Brain microvascular endothelial cell (primary cell): ENCODE results near the gene ASB10.

Experiments used
- DNase-seq: peaks from one replicate; pipeline ENCODE4 v3.0.0-alpha.2; 2020
- H3K27ac ChIP-seq: fragments of 250-450 bp; sonication (Bioruptor Pico); 2 replicates; pipeline ENCODE4 v1.5.1; 2020; ENCODE audit warnings: mild to moderate bottlenecking, moderate library complexity
- H3K27me3 ChIP-seq: fragments of 250-450 bp; sonication (Bioruptor Pico); replicated peaks from 2 replicates; pipeline ENCODE4 v1.5.1; 2020; ENCODE audit warnings: mild to moderate bottlenecking
- H3K36me3 ChIP-seq: fragments of 250-450 bp; sonication (Bioruptor Pico); replicated peaks from 2 replicates; pipeline ENCODE4 v1.5.1; 2020; ENCODE audit warnings: mild to moderate bottlenecking
- H3K4me3 ChIP-seq: 2 replicates; pipeline ENCODE4 v1.5.1; 2011; ENCODE audit warnings: low read depth, mild to moderate bottlenecking, control low read depth, low read length, moderate library complexity
- CTCF ChIP-seq: IDR thresholded peaks from 2 replicates; pipeline ENCODE4 v1.5.1; 2011; ENCODE audit warnings: low read depth, mild to moderate bottlenecking, moderate library complexity, low read length, control low read depth, inconsistent platforms; ENCODE audit errors: missing control alignments
- in situ Hi-C: cut with HindIII; loops from 2 replicates; pipeline ENCODE4 v1.10.0; 2017; ENCODE audit warnings: low sequenced_read_pairs, low pct_ligation_motif_present

ASB10 gene

GRCh38 chr7:151139791-151140190 is 47.3 kb downstream of the ASB10 start:
- no peak for DNase-seq
- Histone ChIP-seq H3K27ac (no peak overlapping the region), H3K27me3 (no peaks in the 10 kb centered on the region), H3K36me3 (peaks cover 38% of the 10 kb centered on the region), H3K4me3 (no peak overlapping the region)
- no peak for TF ChIP-seq CTCF
- in situ Hi-C loops = no loop called here

DNA sequence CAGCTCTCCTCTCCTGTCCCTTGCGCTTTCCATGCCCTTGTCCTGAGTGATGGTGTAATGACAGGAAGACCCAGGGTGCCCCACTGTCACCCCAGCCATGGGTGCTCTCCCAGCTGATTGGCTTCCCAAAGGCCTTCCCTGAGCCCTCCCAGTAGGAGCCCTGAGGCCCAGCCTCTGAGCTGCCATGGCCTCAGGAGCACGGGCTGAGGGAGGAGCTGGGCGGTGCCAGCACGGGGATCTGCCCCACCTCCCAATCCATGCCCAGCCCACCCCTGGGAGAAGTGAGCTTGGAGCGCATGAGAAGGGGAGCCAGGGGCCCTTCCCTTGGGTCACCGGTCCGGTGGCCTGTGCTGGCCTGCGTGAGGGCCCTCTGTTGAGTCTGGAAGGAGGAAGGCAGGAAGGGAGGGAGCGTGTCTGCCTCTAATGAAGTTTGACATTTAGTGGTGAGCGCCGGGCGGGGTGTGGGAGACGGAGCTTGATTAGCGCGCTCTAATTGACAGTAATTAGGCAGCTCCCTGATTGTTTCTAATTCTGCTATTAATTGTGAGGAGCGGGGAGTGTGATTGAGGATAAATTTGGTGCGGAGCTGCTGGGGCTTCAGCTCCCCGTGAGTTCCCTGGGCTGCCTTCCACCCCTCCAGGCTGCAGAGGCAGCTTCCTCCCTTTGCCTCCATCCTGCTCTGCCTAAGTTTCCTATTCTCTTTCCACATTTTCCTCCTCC is 47.8 kb downstream of the ASB10 start:
- in situ Hi-C loops = no loop called here

DNA sequence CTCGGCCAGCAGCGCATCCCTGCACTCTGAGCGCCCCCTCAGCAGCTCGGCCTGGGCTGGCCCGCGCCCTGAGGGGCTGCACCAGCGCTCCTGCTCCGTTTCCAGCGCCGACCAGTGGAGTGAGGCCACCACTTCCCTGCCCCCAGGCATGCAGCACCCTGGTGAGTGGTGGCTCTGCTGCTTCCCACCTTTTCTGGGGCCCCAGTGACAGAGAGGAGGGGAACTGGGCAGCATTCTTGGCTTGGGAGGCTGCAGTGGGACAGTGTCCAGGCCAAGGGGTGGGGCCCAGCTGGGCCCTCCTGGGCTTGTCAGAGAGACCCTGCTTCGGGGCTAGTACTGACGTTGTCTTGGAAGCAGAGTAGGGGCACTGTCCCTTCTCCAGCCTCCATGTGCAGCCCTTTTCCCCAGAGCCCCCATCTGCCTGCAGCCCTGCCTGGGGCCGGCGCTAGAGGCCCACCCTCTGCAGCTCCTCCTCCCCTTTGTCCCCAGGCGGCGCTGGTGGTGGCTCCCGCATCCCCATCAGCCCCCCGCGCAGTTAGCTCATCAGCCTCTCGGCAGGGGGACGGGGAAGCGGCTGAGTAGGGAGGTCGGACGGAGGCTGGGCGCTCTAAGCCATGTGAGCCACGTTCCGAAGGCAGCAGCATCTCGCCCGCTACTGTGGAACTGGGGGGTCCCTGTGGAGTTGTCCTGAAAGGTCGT is 48.7 kb downstream of the ASB10 start:
- H3K36me3 ChIP-seq = peaks cover 30% of the 10 kb centered on the region

More for the DNA sequence above, 47.8 kb downstream of the ASB10 start:
- peaks cover 39% of the 10 kb centered on the region for H3K36me3 ChIP-seq
- TF ChIP-seq CTCF = no peak
- no peak for DNase-seq
- no peak overlapping the region for H3K27ac ChIP-seq
- no peak overlapping the region for H3K4me3 ChIP-seq
- H3K27me3 ChIP-seq = no peaks in the 10 kb centered on the region

DNA sequence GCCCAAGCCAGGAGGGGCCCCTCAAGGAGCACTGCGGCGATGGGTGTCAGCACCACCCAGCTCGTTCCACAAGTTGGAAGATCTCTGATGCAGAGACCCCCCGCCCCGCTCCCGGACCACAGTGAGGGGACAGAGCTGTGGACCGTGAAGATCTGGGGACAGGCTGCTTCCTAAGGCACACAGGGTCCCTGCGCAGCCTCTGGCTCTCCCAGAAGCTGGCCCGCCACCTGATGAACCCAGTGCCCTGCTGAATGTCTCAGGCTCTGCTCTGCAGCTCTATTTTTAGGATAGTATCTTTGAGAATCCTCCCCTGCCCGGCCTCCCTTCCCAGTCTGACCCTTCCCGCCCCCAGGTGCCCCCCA is 49.3 kb downstream of the ASB10 start:
- no peak for DNase-seq
- Histone ChIP-seq H3K27ac (no peak overlapping the region), H3K27me3 (no peaks in the 10 kb centered on the region), H3K36me3 (peaks cover 26% of the 10 kb centered on the region), H3K4me3 (no peak overlapping the region)
- no peak for TF ChIP-seq CTCF
- in situ Hi-C loops = no loop called here

More for the DNA sequence above, 48.7 kb downstream of the ASB10 start:
- Histone ChIP-seq H3K4me3 (no peak overlapping the region), H3K27me3 (no peaks in the 10 kb centered on the region), H3K27ac (no peak overlapping the region)
- no peak for DNase-seq
- TF ChIP-seq CTCF = no peak
- in situ Hi-C loops = no loop called here

GRCh38 chr7:151137076-151137675 is 49.9 kb downstream of the ASB10 start:
- in situ Hi-C loops = no loop called here
- no peak for TF ChIP-seq CTCF

More at GRCh38 chr7:151137076-151137675, 49.9 kb downstream of the ASB10 start:
- no peaks in the 10 kb centered on the region for H3K27me3 ChIP-seq
- H3K27ac ChIP-seq = no peak overlapping the region
- peaks cover 28% of the 10 kb centered on the region for H3K36me3 ChIP-seq
- DNase-seq = no peak
- no peak overlapping the region for H3K4me3 ChIP-seq
